H1 (cell line): ENCODE results near the gene CFAP54. TPM values are rescaled to one million over a fixed set of nuclear protein-coding genes. Genes with fewer than 3 reads are reported as not detected.

Source experiments
- SP1 ChIP-seq: IDR thresholded peaks from 2 replicates; pipeline ENCODE4 v1.6.1; 2011; ENCODE audit warnings: low read depth, low read length
- polyA plus RNA-seq, 7 experiments: library from polyadenylated mRNA; depleted of rRNA in 3 of 7; stranded (reverse) in 5 of 7; unstranded in 2 of 7; fragments of >200 nt in 5 of 7; fragments of 200-250 nt in 2 of 7; gene quantifications; 1 replicate in 5 of 7; 2 replicates in 1 of 7; 4 replicates in 1 of 7; pipeline versions ENCODE4 v1.2.1 to v1.2.3, GENCODE V29; 2011 to 2013; ENCODE audit warnings: missing spikeins in 2 of 7, mixed read lengths in 2 of 7
- total RNA-seq: library from RNA; stranded (reverse); fragmentation: NEBNext Ultra II Directional; extraction: Animal tissue kit (Norgen Biotek cat#: 25700); gene quantifications from 2 replicates; pipeline ENCODE4 v1.2.1, GENCODE V29; 2021

Gene CFAP54
- total and polyA plus RNA-seq, 2 of the 8 experiments (the other 6 are each of a cell fraction or from before 2014, with no cell fraction given), result 0.17 to 0.33 TPM

DNA sequence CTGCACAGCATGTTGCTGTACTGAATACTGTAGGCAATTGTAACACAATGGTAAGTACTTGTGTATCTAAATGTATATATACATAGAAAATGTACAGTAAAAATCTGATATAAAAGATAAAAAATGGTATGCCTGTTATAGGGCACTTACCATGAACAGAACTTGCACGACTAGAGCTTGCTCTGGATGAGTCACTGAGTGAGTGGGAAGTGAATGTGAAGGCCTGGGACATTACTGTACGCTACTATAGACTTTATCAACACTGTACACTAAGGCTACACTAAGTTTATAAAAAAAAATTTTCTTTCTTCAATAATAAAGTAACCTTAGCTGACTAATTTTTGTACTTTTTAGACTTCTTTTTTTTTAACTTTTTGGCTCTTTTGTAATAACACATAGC, 393.5 kb downstream of the CFAP54 start (continued):
- TF ChIP-seq SP1, result no peak
- TF ChIP-seq, all 59 proteins: peak for 0
